ENCODE measurements around the gene HAL. TPM values are rescaled to one million over a fixed set of nuclear protein-coding genes. Genes with fewer than 3 reads are reported as not detected.

The HAL gene
- total RNA-seq, 3 donors from 2014 or later (not counting 1 experiment from before 2014, with no cell fraction given) = 1.2 to 10.8 (median 1.6) TPM

DNA sequence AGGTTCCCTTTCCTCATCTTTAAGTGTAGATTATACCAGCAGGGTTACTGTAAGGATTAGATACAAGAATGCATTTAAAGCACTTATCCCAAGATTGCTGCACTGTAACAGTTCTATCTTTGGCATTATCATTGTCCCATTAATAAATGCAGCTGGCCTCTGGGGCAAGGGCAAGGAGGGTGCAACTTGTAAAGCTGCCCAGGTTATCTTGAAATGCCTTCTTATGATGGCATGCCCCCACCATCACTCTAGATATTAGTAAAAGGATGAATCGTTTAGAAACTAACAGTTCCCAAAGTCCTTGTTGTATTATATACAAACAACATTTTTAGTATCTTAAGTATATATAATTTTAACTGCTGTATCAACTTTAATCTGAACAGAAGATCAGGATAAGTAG, 32.4 kb upstream of the HAL start:
- ATAC-seq (no peak), DNase-seq (no peak)
- H3K27me3 ChIP-seq (ENCODE audit: control insufficient read depth, insufficient read depth, low read length) = no peaks in the 10 kb centered on the region
- Mint-ChIP-seq H3K36me3 (no peaks in the 10 kb centered on the region), H3K4me3 (no peak overlapping the region), H3K9me3 (no peaks in the 10 kb centered on the region), H3K27me3 (ENCODE audit: low read depth in 2 of 2) (no peaks in the 10 kb centered on the region), H3K27ac (no peak overlapping the region), H3K4me1 (peaks cover 8 to 25% of the 10 kb centered on the region in 2 donors)
- H3K27ac ChIP-seq (ENCODE audit: low read length) = no peak overlapping the region
- peaks cover 34% of the 10 kb centered on the region for H3K36me3 ChIP-seq (ENCODE audit: control insufficient read depth, insufficient read depth, low read length)
- TF ChIP-seq, protein P1, sequence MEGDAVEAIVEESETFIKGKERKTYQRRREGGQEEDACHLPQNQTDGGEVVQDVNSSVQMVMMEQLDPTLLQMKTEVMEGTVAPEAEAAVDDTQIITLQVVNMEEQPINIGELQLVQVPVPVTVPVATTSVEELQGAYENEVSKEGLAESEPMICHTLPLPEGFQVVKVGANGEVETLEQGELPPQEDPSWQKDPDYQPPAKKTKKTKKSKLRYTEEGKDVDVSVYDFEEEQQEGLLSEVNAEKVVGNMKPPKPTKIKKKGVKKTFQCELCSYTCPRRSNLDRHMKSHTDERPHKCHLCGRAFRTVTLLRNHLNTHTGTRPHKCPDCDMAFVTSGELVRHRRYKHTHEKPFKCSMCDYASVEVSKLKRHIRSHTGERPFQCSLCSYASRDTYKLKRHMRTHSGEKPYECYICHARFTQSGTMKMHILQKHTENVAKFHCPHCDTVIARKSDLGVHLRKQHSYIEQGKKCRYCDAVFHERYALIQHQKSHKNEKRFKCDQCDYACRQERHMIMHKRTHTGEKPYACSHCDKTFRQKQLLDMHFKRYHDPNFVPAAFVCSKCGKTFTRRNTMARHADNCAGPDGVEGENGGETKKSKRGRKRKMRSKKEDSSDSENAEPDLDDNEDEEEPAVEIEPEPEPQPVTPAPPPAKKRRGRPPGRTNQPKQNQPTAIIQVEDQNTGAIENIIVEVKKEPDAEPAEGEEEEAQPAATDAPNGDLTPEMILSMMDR (IDR thresholded peaks at IDR 0.05) = no peak
- H3K9me3 ChIP-seq (ENCODE audit: control insufficient read depth, insufficient read depth, low read length) = no peaks in the 10 kb centered on the region
- H3K4me1 ChIP-seq (ENCODE audit: control insufficient read depth, insufficient read depth, low read length) = no peaks in the 10 kb centered on the region
- H3K4me3 ChIP-seq (ENCODE audit: low read length) = no peak overlapping the region
- WGBS (ENCODE audit: insufficient coverage) = no CpG with 5 or more reads among the region's 1 CpG
- intact Hi-C loops (cut with micrococcal nuclease) = no loop called here

DNA sequence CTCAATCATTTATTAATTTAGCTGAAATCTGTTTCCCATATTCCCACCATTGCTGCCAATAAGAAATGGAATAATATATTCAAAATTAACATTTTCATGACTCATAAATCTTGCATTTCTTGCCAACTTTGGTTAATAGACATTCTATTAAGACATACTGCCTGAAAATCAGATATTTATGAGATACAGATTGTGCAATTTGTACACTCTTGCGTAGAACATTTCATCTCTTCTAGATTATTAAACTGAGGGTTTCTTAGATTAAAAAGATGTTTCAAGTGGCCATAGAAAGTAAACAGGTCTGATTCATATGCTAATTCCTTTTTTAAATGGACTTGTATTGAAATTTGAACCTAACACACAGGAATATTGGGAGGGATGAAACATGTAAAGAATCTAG, 30.2 kb upstream of the HAL start:
- no peak overlapping the region for H3K4me3 Mint-ChIP-seq
- H3K4me1 Mint-ChIP-seq = peaks cover 8 to 16% of the 10 kb centered on the region in 2 donors
- no peak overlapping the region for H3K4me3 ChIP-seq (ENCODE audit: low read length)
- H3K9me3 Mint-ChIP-seq = no peaks in the 10 kb centered on the region
- ATAC-seq (no peak), DNase-seq (no peak)
- no peaks in the 10 kb centered on the region for H3K4me1 ChIP-seq (ENCODE audit: control insufficient read depth, insufficient read depth, low read length)
- intact Hi-C loops (cut with micrococcal nuclease) = no loop called here
- no peaks in the 10 kb centered on the region for H3K27me3 Mint-ChIP-seq (ENCODE audit: low read depth in 2 of 2)
- no peak overlapping the region for H3K27ac Mint-ChIP-seq
- no peaks in the 10 kb centered on the region for H3K27me3 ChIP-seq (ENCODE audit: control insufficient read depth, insufficient read depth, low read length)
- H3K27ac ChIP-seq (ENCODE audit: low read length) = no peak overlapping the region
- WGBS (ENCODE audit: insufficient coverage) = no CpG with 5 or more reads among the region's 1 CpG
- TF ChIP-seq, protein P1 (IDR thresholded peaks at IDR 0.05) = no peak
- H3K9me3 ChIP-seq (ENCODE audit: control insufficient read depth, insufficient read depth, low read length) = no peaks in the 10 kb centered on the region
- H3K36me3 ChIP-seq (ENCODE audit: control insufficient read depth, insufficient read depth, low read length) = peaks cover 53% of the 10 kb centered on the region
- peaks cover 7% of the 10 kb centered on the region for H3K36me3 Mint-ChIP-seq

DNA sequence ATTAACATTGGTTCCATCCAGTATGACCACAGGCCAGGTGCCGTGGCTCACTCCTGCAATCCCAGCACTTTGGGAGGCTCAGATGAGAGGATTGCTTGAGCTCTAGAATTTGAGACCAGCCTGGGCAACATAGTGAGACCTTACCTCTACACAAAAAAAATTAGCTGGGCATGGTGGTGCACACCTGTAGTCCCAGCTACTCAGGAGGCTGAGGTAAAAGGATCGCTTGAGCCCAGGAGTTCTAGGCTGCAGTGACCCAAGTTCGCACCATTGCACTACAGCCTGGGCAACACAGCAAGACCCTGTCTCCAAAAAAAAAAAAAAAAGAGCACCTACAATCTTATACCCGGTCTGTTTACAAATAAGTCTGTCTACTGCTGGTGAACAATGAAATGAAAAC, 29.4 kb upstream of the HAL start:
- H3K36me3 Mint-ChIP-seq = peaks cover 12% of the 10 kb centered on the region
- H3K4me1 ChIP-seq (ENCODE audit: control insufficient read depth, insufficient read depth, low read length) = no peaks in the 10 kb centered on the region

More for the DNA sequence above, 29.4 kb upstream of the HAL start:
- Histone ChIP-seq H3K9me3 (ENCODE audit: control insufficient read depth, insufficient read depth, low read length) (no peaks in the 10 kb centered on the region), H3K27me3 (ENCODE audit: control insufficient read depth, insufficient read depth, low read length) (no peaks in the 10 kb centered on the region), H3K36me3 (ENCODE audit: control insufficient read depth, insufficient read depth, low read length) (peaks cover 58% of the 10 kb centered on the region), H3K27ac (ENCODE audit: low read length) (no peak overlapping the region), H3K4me3 (ENCODE audit: low read length) (no peak overlapping the region)
- TF ChIP-seq, protein P1 (IDR thresholded peaks at IDR 0.05) = no peak
- Mint-ChIP-seq H3K4me1 (peaks cover 8 to 11% of the 10 kb centered on the region in 2 donors), H3K27me3 (ENCODE audit: low read depth in 2 of 2) (no peaks in the 10 kb centered on the region), H3K27ac (no peak overlapping the region), H3K4me3 (no peak overlapping the region), H3K9me3 (no peaks in the 10 kb centered on the region)
- no peak for DNase-seq
- 99% methylated on average over 4 of the region's 4 CpGs for WGBS (ENCODE audit: insufficient coverage)
- ATAC-seq = no peak
- intact Hi-C loops (cut with micrococcal nuclease) = no loop called here
